ENCODE results near the gene TTLL10. TPM values are rescaled to one million over a fixed set of nuclear protein-coding genes. Genes with fewer than 3 reads are reported as not detected.

Gene TTLL10
- polyA plus RNA-seq, 2 of the 4 experiments (the other 2 are of a cell fraction), result not detected

DNA sequence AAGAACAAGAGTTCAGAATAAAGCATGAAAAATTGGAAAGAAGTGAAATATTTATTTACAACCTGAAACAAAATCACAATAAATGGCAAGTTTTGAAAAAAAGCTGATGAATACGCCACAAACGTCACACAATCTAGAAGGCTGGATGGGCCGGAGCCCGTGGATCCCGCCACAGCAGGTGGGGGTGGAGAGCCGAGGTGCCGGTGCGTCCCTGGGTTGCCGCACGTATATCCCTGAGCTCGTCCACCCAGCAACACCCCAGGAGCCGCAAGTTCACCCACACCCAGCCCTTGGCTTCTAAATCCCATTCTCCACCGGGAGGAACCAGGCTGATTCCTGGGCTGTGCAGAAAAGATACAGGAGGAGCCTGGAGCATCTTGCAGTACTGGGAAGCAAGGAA, 25.6 kb upstream of the TTLL10 start:
- no peak for TF ChIP-seq HDAC2 (IDR thresholded peaks at IDR 0.05)
- TF ChIP-seq HES2 (IDR thresholded peaks at IDR 0.05), result no peak
- TF ChIP-seq, protein P1, sequence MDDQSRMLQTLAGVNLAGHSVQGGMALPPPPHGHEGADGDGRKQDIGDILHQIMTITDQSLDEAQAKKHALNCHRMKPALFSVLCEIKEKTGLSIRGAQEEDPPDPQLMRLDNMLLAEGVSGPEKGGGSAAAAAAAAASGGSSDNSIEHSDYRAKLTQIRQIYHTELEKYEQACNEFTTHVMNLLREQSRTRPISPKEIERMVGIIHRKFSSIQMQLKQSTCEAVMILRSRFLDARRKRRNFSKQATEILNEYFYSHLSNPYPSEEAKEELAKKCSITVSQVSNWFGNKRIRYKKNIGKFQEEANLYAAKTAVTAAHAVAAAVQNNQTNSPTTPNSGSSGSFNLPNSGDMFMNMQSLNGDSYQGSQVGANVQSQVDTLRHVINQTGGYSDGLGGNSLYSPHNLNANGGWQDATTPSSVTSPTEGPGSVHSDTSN (IDR thresholded peaks at IDR 0.05), result no peak
- TF ChIP-seq HOXB13 (CRISPR knock-in tag; IDR thresholded peaks at IDR 0.05; ENCODE audit: low read depth), result no peak
- no peak for TF ChIP-seq FOSL2 (IDR thresholded peaks at IDR 0.05)
- TF ChIP-seq FOSL2 (CRISPR knock-in tag; IDR thresholded peaks at IDR 0.05), result no peak
- no peak for TF ChIP-seq KDM1A (IDR thresholded peaks at IDR 0.05; ENCODE audit: low read depth)
- no peak for TF ChIP-seq GATA3 (IDR thresholded peaks at IDR 0.05; ENCODE audit: borderline replicate concordance)
- TF ChIP-seq E2F6 (IDR thresholded peaks at IDR 0.05; ENCODE audit: borderline replicate concordance, low read depth), result no peak
- TF ChIP-seq ATOH8 (CRISPR knock-in tag; IDR thresholded peaks at IDR 0.05; ENCODE audit: low read depth), result no peak
- no peak for TF ChIP-seq FOXS1 (CRISPR knock-in tag; IDR thresholded peaks at IDR 0.05)
- TF ChIP-seq TFCP2L1 (CRISPR knock-in tag; IDR thresholded peaks at IDR 0.05), result no peak
- TF ChIP-seq ZFP36 (IDR thresholded peaks at IDR 0.05; ENCODE audit: borderline replicate concordance, partially characterized antibody), result no peak
- no peak for TF ChIP-seq EHMT2 (IDR thresholded peaks at IDR 0.05; ENCODE audit: low read depth)
- no peak for TF ChIP-seq BHLHE40 (IDR thresholded peaks at IDR 0.05; ENCODE audit: low read depth, low read length)
- TF ChIP-seq HEYL (CRISPR knock-in tag; IDR thresholded peaks at IDR 0.05), result no peak
- no peak for TF ChIP-seq CEBPB (IDR thresholded peaks at IDR 0.05)
- TF ChIP-seq, protein P2, sequence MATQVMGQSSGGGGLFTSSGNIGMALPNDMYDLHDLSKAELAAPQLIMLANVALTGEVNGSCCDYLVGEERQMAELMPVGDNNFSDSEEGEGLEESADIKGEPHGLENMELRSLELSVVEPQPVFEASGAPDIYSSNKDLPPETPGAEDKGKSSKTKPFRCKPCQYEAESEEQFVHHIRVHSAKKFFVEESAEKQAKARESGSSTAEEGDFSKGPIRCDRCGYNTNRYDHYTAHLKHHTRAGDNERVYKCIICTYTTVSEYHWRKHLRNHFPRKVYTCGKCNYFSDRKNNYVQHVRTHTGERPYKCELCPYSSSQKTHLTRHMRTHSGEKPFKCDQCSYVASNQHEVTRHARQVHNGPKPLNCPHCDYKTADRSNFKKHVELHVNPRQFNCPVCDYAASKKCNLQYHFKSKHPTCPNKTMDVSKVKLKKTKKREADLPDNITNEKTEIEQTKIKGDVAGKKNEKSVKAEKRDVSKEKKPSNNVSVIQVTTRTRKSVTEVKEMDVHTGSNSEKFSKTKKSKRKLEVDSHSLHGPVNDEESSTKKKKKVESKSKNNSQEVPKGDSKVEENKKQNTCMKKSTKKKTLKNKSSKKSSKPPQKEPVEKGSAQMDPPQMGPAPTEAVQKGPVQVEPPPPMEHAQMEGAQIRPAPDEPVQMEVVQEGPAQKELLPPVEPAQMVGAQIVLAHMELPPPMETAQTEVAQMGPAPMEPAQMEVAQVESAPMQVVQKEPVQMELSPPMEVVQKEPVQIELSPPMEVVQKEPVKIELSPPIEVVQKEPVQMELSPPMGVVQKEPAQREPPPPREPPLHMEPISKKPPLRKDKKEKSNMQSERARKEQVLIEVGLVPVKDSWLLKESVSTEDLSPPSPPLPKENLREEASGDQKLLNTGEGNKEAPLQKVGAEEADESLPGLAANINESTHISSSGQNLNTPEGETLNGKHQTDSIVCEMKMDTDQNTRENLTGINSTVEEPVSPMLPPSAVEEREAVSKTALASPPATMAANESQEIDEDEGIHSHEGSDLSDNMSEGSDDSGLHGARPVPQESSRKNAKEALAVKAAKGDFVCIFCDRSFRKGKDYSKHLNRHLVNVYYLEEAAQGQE (IDR thresholded peaks at IDR 0.05), result no peak
- Histone ChIP-seq H3K27ac (no peak overlapping the region), H3K4me3 (no peak overlapping the region), H3K4me2 (no peak overlapping the region), H3K9me3 (no peaks in the 10 kb centered on the region), H3K4me1 (no peaks in the 10 kb centered on the region)
- DNase-seq (ENCODE audit: low read depth in 1 of 2, low spot score in 1 of 2) (no peak), ATAC-seq (no peak), FAIRE-seq (no peak)
- 72% methylated on average over 11 of the region's 13 CpGs for WGBS (ENCODE audit: missing lambda C conversion rate)
- POLR2A ChIA-PET, result no interaction called here
- CTCF ChIA-PET, result interaction anchor here (0.9 to 1.2 kb wide), 3 partner anchors 11 to 144 kb away, joined by 3 to 5 read pairs (median 4); no protein-coding TSS in a partner anchor

GRCh38 chr1:1148569-1148968, 25.1 kb upstream of the TTLL10 start:
- DNase-seq (ENCODE audit: low read depth in 1 of 2, low spot score in 1 of 2) (no peak), FAIRE-seq (no peak), ATAC-seq (no peak)
- Histone ChIP-seq H3K4me1 (no peaks in the 10 kb centered on the region), H3K27ac (no peak overlapping the region), H3K4me3 (no peak overlapping the region), H3K9me3 (no peaks in the 10 kb centered on the region), H3K4me2 (no peak overlapping the region)
- ChIA-PET CTCF (interaction anchor here (0.9 to 1.2 kb wide), 3 partner anchors 12 to 143 kb away, joined by 3 to 5 read pairs (median 4); no protein-coding TSS in a partner anchor), POLR2A (no interaction called here)
- TF ChIP-seq ZSCAN20 (CRISPR knock-in tag; IDR thresholded peaks at IDR 0.05) (no peak), KDM5A (IDR thresholded peaks at IDR 0.05) (no peak), CBX2 (IDR thresholded peaks at IDR 0.05; ENCODE audit: borderline replicate concordance, low read depth) (no peak), CEBPB (IDR thresholded peaks at IDR 0.05) (no peak), HEYL (CRISPR knock-in tag; IDR thresholded peaks at IDR 0.05) (no peak), RAD21 (conservative IDR thresholded peaks at IDR 0.05 in 1 of 2, IDR thresholded peaks at IDR 0.05 in 1 of 2) (no peak), HES2 (IDR thresholded peaks at IDR 0.05) (no peak), NR3C1 (IDR thresholded peaks at IDR 0.05) (no peak), JUNB (IDR thresholded peaks at IDR 0.05) (no peak)
- WGBS (ENCODE audit: missing lambda C conversion rate), result 74% methylated on average over 21 of the region's 24 CpGs
